WI38 (cell line): Measurements from ENCODE around the gene HECW1.

Experiments used
- H3K4me3 ChIP-seq: 2 replicates; pipeline ENCODE4 v1.5.1; 2011; ENCODE audit warnings: low read depth, mild to moderate bottlenecking, control low read depth, low read length
- CTCF ChIP-seq: IDR thresholded peaks from 2 replicates; pipeline ENCODE4 v1.5.1; 2012; ENCODE audit warnings: low read depth, mild to moderate bottlenecking, control low read depth, low read length

Gene HECW1

GRCh38 chr7:43486634-43487033 is 374.2 kb downstream of the HECW1 start:
- no peak for TF ChIP-seq CTCF
- H3K4me3 ChIP-seq, result no peak overlapping the region

GRCh38 chr7:43487731-43488073 is 375.3 kb downstream of the HECW1 start:
- H3K4me3 ChIP-seq, result no peak overlapping the region
- no peak for TF ChIP-seq CTCF

- no peak for TF ChIP-seq CTCF
- H3K4me3 ChIP-seq, result no peak overlapping the region
These were observed 376.8 kb downstream of the HECW1 start for GRCh38 chr7:43489257-43489656.

- no peak overlapping the region for H3K4me3 ChIP-seq
- no peak for TF ChIP-seq CTCF
These were observed 377.6 kb downstream of the HECW1 start for GRCh38 chr7:43490016-43490415.

- no peak for TF ChIP-seq CTCF
- no peak overlapping the region for H3K4me3 ChIP-seq
These were observed 378.7 kb downstream of the HECW1 start for GRCh38 chr7:43491123-43491522.

- TF ChIP-seq CTCF, result no peak
These were observed 379.5 kb downstream of the HECW1 start for GRCh38 chr7:43491984-43492383.

GRCh38 chr7:43492896-43493295 is 380.4 kb downstream of the HECW1 start:
- TF ChIP-seq CTCF, result no peak
- H3K4me3 ChIP-seq, result no peak overlapping the region

More at GRCh38 chr7:43491984-43492383, 379.5 kb downstream of the HECW1 start:
- H3K4me3 ChIP-seq, result no peak overlapping the region
